HG03520 (cell line): Measurements from ENCODE around the gene NUP210L.

Experiments used
- ATAC-seq: cut with Tn5 transposase; IDR thresholded peaks from one replicate; pipeline ENCODE4 v1.9.1; 2021; ENCODE audit warnings: mild to moderate bottlenecking, moderate library complexity; ENCODE audit not compliant: unreplicated experiment

NUP210L gene

DNA sequence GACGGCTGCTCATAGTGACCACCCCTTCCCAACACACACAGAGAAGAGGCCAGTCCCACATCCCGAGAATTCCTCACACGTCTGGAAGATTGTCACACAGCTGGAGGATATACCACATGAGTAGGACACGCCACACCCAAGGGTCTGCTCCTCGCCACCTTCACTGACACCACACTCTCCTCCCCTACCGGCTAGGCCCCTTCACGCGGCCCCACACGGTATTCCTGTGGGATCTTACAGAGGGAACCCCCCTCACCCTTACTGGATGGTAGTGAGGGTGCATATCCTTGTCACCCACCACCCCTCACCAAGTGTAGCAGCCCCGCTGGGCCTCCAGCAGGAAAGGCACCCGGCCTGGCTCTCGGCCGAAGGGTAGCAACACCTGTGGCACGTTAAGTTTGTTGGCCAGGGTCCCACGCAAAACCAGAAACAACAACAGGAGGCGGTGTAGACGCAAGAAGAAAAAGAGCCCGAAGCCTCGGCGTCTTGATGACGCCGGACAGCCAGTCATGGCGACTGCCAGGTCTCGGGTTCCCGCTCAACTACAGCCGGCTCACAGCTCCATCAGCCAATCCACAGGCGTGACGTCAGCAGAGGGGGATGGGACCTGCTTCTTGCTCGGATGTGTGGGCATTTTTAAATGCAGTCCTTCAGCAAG is at the start of gene NUP210L:
TSS of gene NUP210L (minus strand) at position 540 of the 658 bp plus-strand sequence.
- no peak for ATAC-seq

DNA sequence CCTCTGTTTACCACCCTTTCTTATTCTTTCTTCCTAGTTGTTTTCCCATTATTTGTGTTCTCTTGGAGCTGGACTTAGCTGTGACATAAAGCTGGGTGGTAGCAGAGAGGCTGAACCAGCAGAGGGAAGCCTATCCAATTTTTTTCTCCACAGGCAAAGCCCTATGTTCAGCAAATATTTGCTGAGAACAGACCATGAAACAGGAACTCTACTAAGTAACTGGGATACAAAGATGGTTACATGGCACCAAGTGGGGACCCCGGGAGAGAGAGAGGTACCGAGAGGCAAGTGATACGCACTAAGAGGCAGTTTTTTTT is 44.6 kb upstream of the NUP210L start:
- ATAC-seq, result no peak

DNA sequence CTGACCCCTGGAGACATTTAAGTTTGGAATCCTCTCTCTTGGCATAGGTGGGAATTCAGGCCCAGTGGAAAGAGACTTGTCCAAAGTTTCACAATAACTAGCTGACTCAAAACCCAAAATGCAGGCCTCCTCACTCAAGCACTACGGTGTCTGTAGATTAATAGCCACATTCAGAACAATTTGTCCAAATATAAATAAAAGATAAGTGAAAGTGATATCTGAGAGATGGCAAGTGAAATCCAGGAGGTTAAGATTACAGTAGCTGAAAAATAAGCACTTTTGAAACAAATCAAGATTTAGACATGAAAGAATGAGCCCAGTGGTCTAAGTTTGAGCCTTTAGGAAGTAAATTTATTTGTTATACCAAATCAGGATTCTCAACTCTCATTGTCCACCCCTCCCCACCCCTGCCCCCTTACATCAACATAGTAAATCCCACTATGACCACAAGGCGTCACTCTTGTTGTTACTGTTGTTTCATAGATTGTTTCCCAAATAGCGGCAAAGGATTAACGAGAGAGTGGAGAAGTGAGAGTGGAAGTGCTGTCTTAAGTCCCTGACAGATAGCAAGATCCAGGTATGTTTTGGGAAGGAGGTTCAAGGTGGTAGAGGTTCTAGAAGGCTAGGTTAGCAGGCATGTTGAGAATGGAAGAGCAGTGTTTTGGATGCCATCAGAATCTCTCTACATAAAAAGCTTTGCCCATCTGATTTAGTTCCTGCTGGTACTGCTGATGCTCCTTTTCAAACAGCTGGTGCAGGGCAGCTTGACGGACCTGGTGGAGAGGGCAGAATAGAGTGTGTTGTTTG is 44.1 kb upstream of the NUP210L start:
- no peak for ATAC-seq

DNA sequence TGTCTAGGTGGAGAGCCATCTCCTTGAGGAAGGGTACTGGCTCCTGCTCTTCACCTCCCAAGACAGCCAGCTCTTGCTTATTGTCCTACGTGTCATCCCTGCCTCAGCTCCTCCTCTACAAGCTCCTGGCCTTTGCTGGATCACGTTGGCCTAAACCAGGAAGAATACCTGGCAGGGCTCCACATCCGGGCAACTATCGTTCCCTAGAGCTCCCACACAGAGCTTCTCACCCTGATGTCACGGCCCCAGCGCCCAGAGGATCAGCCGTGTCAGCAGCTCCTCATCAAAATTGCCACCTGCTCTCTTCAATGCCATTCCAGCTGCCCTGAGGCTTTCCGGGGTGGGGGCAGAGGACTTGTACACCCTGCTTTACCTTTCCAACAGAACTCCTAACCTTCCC is 38.9 kb upstream of the NUP210L start:
- no peak for ATAC-seq

DNA sequence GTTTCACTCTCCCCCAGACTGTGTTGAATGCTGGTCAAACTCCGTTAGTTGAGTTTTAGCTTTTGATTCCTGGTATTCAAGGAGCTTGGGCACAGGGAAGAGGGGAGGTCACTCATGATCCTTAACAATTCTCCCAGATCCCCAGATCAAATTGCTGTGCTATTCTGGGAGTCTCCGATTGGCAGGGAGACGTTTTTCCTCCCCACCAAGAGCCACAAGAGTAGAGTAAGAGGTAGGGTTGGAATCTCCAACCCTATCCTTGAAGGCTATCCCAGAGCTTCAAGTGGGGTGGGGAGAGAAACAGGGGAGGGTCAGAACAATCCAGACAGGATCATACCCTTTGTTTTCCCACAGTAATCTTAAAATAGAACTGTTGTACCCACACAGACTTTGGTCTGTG is 37.6 kb upstream of the NUP210L start:
- ATAC-seq, result no peak

DNA sequence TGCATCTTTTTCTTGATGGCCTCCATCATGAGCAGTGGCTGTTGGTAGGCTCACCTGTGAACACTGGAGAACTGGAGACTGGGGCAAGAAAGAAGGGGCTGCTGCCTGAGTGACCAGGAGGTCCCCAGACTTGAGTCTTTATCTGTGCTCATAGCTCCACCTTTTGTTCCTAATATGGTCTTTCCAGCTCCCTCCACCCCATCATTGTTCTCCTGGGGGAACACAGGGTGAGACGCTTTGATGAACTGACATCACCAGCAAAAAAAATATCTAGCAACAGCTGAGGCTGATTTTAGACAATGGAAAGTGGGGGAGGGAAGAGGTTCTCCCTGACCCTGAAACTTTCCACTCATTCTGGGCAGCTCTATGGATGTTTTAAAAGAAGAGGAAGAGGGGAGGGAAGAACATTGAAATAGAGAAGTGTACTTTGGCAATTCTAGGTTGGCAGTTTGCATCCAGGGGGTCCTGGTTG is 37.2 kb upstream of the NUP210L start, which contains the start of gene TPM3:
TSS of gene TPM3 (minus strand) at position 111 of the 472 bp plus-strand sequence. CDS start at position 29, 82 bp downstream.
- no peak for ATAC-seq

DNA sequence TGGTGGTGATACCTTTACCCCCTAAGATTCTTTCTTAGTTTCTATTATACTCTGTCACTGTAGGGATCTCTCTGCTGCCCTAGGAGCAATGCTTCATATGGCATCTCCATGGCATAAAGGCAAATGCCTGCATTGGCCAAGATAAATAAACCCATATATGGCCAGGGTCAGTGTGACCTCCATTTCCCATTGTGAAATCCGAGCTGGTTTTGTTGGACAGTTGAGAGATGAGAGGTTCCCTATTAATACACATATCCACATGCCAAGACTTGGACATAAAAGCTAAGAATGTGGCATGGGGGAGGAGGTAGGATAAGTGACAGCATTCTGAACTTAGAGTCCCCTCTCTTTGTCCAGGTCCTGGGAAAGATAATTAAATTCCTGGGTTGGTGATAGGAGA is 35.7 kb upstream of the NUP210L start:
- no peak for ATAC-seq

DNA sequence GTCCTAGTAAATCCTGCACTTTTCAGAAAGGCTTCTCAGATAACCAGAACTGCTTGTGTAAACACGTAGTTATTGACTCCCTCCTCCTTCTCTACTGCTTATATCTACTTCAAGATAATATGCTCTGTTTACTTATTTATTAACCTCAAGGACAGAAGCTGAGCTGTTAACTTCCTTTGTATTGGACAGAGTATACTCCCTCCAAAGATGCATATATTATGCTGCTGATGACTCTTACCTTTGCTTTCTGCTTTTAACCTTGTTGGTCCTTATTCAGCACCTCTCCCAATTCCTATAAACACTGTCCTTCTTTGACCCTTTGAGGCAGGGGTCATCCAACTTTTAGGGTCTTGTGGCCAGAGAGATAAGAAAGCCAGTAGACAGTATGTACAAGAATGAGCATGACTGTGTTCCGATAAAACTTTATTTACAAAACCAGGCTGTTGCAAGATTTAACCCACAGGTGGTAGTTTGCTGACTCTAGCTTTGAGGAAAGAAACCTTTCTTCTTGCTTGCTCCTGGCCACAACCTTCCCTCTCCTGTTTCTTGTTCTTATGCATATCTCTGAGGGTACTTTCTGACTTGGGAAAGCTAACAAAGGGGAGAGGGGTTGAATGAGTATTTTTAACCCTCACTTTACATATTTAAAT is 32.1 kb upstream of the NUP210L start:
- ATAC-seq, result no peak

DNA sequence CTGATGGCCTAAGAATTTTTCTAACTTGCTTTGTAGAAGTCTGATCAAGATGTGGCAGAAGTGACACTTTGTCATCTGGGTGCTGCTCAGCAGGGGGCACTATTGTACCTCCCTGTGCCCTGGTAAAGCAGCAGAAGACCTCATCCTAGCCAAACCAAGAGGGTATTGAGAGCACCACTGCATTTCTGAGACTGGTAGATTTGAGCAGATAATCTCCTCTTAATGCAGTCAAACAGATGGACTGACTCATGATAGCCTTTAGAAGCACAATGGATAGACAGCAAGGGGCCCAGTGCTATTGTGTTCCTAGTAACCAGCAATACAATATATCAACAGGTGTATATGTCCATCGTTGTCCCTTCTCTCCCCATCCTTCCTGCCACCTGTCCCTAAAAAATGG is 31.3 kb upstream of the NUP210L start:
- ATAC-seq, result no peak

DNA sequence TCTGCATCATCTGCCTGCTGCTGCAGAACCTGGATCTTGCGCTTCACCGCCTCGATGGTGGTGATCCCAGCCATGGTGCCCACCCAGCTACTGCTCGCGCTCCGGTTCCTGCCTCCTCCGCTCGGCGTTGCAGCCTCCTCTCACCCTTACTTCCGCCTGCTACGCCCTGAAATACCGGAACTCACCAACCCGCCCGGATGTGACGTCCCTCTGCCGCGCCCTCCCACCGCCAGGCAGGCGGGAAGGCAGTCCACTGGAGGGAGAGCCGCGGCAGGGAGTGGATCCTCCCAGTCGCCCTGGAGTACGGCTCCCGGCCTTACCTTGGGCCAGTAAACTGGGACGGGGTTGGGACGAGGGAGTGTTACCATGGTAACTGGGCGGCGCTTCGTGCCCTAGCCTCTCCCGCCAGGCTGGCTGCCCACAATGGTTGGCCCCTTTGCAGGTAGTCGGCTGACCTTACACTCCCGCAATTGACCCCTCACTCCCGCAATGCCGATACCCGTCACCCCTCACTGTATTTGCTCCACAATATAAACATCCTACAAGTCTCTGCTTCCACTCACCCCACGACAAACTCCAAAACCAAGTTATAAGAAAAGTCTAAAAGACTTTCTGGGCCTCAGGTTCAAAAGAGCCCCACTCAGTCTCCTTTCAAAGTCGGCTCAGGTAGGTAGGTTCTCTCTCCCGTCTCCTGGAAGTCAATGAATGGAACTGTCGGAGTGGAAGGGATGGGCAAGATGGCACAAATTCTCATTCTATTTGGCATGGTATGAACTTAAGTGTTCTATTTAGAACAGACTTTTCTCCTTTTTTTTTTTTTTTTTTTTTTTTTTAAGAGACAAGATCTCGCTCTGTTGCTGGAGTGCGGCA is 28.4 kb upstream of the NUP210L start:
- ATAC-seq, result peak; percentile 72

DNA sequence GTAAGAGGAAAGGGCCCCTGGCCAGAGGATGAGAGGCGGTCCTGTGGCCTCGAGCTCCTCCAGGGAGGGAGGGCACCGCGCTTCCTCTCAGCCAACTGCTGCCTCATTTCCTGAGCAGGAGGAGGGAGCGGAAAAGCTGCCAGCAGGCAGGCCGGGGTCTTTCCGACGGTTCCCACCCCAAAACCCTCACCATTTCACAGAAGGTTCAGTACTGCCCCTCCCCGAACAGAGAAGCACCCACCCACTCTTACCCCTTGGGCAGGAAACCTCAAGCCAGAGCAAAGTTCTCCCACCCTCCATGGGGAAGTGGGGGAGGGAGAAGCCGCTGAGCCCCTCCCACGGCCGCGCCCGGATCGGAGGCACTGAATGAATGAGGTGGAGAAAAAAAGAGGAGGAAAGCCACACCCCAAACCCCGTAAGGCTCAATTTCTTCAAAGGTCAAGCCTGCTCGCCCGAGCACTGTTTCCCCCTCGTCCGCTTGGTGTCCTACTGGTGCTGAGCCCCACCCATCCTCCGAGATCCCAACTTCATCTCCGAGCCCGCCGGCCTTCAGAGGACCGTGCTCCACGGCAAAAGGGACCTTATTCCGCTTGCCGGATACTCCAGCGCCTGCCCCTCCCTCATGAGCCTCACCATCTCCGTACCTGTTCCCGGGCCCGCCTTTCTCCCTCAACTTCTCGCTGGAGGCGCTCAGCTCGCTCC is 27.6 kb upstream of the NUP210L start:
- ATAC-seq, result peak; percentile 25

DNA sequence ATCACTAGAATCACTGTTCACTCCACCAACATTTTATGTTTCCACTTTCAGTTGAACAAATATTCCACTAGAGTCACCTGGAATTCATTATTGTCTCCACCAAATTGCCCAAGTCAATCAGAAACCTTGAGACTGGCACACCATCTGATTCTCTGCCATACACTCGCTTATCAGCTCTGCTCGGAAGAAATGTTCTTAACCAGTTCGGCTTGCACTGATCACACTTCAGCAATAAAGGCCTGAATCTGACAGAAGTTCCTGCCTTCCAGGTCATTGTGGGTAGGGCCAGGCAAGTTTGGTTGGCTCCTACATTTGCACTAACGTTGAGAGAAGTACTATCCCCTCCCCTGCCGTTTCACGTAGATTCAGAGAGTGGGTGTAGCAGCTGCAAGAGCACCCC is 27.1 kb upstream of the NUP210L start:
- peak; percentile 59 for ATAC-seq

DNA sequence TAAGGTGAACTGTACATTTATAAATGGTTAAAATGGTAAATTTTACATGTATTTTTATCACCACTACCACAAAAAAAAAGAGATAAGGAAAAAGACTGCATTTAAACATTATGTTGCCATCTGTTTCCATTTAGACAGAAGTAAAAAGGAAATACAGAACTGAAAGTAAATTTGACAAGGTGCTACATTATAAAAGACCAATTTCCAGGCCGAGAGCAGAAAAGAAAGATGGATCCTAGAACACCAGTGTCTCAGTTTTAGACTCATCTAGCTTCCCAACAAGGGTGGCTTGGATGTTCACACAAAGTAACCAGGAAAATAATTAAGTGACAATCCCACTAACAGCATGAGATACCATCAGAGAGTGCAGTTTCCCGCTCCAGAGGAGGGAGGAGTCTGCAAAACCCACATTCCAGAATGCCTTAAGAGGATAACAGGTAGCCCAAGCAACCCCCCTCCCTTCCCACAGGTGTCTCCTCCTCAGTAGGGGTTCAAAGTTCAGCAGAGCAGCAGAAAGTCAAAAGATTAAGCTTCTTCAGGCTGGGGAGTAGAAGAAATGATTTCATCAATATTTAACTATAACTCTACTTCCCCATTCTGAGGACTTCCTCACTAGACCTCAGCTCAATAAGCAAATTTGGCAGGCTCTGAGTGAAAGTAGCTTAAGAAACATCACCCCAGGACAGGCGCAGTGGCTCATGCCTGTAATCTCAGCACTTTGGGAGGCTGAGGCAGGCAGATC is 25.2 kb upstream of the NUP210L start:
- no peak for ATAC-seq

DNA sequence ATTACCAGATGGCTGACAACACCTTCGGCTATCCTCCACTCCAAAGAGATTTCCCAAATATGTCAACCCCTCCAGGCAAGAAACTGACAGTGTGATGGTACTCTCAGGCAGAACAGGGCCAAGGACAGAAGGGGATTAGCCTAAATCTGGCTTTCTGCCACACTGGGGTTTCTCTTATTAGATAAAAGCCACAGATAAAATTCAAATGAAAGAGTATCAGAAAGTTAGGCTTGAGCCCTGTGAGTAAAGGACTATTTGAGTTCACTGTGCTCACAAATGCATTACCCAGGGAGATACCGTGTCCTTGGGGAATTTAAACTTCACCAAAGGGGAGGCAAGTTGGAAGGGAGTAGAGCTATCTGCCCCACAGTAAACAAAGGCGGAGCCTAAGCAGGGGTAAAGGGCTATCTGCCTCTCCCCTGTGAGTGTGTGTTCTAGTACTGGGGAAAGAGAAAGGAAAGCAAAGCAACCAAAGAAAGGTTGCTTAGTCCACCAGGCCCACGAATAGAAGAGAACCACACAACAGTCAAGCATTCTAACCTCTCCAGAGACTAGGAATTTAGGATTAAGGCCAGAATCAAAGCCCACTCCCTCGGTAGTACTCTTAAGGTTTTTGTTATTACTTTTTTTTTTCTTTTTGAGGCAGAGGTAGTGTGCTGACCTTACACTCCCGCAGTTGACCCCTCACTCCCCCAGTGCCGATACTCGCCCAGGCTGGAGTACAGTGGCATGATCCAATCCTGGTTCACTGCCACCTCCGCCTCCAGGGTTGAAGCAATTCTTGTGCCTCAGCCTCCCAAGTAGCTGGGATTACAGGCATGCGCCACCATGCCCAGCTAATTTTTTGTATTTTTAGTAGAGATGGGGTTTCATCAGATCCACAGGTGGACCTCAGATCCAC is 24.3 kb upstream of the NUP210L start:
- ATAC-seq, result no peak

DNA sequence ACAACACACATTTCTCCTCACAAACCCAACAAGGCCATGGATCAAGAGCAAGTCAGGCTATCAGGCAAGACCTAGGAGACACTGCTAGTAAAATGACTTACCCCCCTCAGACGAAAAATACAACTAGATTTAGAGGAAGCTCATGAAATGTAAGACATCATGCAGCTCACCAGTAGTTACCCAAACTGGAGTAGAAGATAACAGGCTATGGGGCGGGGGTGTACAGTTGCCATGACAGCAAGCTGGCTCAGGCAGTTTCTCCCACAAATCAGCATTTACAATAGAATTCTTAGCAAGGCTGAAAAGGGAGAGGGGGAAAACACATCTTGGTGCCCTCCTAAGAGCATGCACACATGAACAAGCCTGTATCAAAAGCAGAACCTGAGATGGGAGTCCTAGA is 23.1 kb upstream of the NUP210L start:
- no peak for ATAC-seq

DNA sequence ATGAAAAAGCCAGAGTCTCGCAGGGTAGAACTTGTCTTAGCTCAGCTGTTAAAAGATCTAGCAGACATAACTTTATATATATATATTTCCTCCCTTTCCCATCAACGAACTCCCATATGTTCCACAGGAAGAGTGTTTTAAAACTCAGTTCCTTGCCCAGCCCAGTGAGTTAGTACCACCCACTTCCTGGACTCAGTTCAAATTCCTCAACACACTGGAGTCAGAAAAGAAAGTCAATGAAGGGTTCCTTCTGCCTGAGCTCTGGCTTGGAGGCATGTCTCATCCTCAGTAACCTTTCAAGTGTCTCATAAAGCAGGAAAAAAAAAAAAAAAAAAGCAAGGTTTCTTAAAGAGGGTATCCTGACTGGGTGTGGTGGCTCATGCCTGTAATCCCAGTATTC is 21.5 kb upstream of the NUP210L start:
- ATAC-seq, result no peak

DNA sequence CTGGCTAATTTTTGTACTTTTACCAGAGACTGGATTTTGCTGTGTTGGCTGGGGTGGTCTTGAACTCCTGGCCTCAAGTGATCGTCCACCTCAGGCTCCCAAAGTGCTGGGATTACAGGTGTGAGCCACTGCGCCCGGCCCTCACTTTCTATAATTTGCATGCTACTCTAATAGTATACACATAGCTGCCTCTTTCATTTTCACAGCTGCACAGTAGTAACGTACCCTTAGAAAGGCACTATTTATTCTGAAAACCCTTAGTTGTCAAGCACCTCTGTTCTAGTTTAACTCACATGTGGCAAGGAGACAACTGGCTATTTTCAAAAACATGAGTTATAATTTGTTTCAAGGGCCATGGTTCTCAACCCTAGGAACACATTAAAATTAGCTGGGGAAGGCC is 19.8 kb upstream of the NUP210L start:
- no peak for ATAC-seq

DNA sequence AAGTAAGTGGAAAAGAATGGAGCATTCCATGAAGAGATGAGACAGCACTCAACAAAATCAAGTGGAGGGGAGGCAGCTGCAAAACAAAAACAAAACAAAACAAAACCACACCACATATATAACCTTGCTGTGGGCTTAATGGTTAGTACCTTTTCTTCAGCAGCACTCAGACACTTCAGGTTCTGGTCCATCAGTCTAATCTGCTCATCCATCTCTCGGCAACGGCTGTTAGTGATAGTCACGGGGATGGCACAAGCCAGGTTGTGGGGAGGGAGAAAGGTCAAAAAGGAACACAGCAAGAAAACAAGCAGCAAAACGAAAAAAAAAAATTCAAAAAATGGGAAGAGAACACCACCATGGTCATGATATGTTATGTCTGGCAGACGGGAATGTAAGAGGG is 17.0 kb upstream of the NUP210L start:
- no peak for ATAC-seq

DNA sequence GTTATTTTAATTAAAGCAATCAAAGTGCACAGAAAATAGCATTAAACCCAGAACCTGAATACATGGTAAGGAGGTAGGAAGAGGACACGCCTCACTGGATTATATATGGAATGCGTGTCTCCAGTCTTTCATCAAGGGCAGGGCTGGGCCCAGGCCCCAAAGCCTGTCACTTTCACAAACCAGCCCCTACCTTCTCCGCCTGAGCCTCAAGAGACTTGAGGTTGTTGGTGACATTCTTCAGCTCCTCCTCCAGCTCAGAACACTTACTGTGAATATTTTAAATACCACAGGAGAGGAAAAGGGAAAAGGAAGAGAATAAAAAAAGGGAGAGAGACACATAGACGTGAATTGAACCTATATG is 16.3 kb upstream of the NUP210L start:
- no peak for ATAC-seq
